GM12872 (cell line): ENCODE measurements around the gene ZKSCAN5.
A peak's percentile ranks its signal among the peaks of the same experiment; 100 is the strongest.

Experiments
- CTCF ChIP-seq: IDR thresholded peaks from 3 replicates; pipeline ENCODE4 v1.5.1; 2011; ENCODE audit warnings: low read depth, mild to moderate bottlenecking, low read length, moderate library complexity; ENCODE audit not compliant: insufficient read depth

Gene ZKSCAN5

GRCh38 chr7:99504603-99505323, at the start of gene ZKSCAN5:
ZKSCAN5 (plus strand) TSS chr7:99504662; CDS start chr7:99506045, 1,383 bp downstream.
- no peak for TF ChIP-seq CTCF

GRCh38 chr7:99455874-99456273, 48.6 kb upstream of the ZKSCAN5 start:
- no peak for TF ChIP-seq CTCF

GRCh38 chr7:99456288-99456687, 48.2 kb upstream of the ZKSCAN5 start:
- TF ChIP-seq CTCF: no peak

GRCh38 chr7:99457050-99457649, 47.3 kb upstream of the ZKSCAN5 start:
- TF ChIP-seq CTCF: no peak

- no peak for TF ChIP-seq CTCF
Measured at GRCh38 chr7:99457650-99458493, 46.6 kb upstream of the ZKSCAN5 start.

GRCh38 chr7:99459087-99459486, 45.4 kb upstream of the ZKSCAN5 start:
- peak; percentile 61 for TF ChIP-seq CTCF

GRCh38 chr7:99460651-99461050, 43.8 kb upstream of the ZKSCAN5 start:
- no peak for TF ChIP-seq CTCF
